ENCODE measurements around the gene GDE1. TPM values are rescaled to one million over a fixed set of nuclear protein-coding genes. Genes with fewer than 3 reads are reported as not detected.

Gene GDE1
- total RNA-seq (10 to 100 TPM; 27.8 to 80.0 (median 37.9) TPM), polyA plus RNA-seq (10 to 100 TPM; 35.8 to 59.1 (median 41.7) TPM)
- long read RNA-seq, donor 1, transcript GDE1-201 (6 exons, 2,958 nt): major isoform, 10 of 13 reads
- long read RNA-seq, donor 1, partial matches to known transcripts: 0 of 13 reads
- long read RNA-seq, donor 1, other reads (novel, unspliced or antisense): 0 of 13 reads
- long read RNA-seq, donor 2, transcript GDE1-201 (6 exons, 2,958 nt): major isoform, 11 of 13 reads
- long read RNA-seq, donor 2, partial matches to known transcripts: 0 of 13 reads
- long read RNA-seq, donor 2, other reads (novel, unspliced or antisense): 0 of 13 reads
- long read RNA-seq, donor 3, partial matches to known transcripts: 0 of 7 reads
- long read RNA-seq, donor 3, other reads (novel, unspliced or antisense): 0 of 7 reads
- long read RNA-seq, donor 4: 0 reads
- long read RNA-seq, donor 5, transcript GDE1-201 (6 exons, 2,958 nt): major isoform, 9 of 9 reads
- long read RNA-seq, donor 5, partial matches to known transcripts: 0 of 9 reads
- long read RNA-seq, donor 5, other reads (novel, unspliced or antisense): 0 of 9 reads
- long read RNA-seq, donor 6, transcript GDE1-203 (6 exons, 2,238 nt): minor isoform, 8 of 31 reads
- long read RNA-seq, donor 6, transcript GDE1-201 (6 exons, 2,958 nt): major isoform, 22 of 31 reads
- long read RNA-seq, donor 6, partial matches to known transcripts: 0 of 31 reads
- long read RNA-seq, donor 6, other reads (novel, unspliced or antisense): 0 of 31 reads
- long read RNA-seq, donor 7, transcript GDE1-201 (6 exons, 2,958 nt): major isoform, 7 of 12 reads
- long read RNA-seq, donor 7, partial matches to known transcripts: 0 of 12 reads
- long read RNA-seq, donor 7, other reads (novel, unspliced or antisense): 0 of 12 reads
- long read RNA-seq, donor 8, transcript GDE1-201 (6 exons, 2,958 nt): major isoform, 16 of 18 reads
- long read RNA-seq, donor 8, partial matches to known transcripts: 0 of 18 reads
- long read RNA-seq, donor 8, other reads (novel, unspliced or antisense): 0 of 18 reads
- long read RNA-seq, donor 9, transcript GDE1-201 (6 exons, 2,958 nt): major isoform, 11 of 15 reads
- long read RNA-seq, donor 9, partial matches to known transcripts: 0 of 15 reads
- long read RNA-seq, donor 9, other reads (novel, unspliced or antisense): 0 of 15 reads
- long read RNA-seq, donor 10, transcript GDE1-201 (6 exons, 2,958 nt): major isoform, 11 of 14 reads
- long read RNA-seq, donor 10, partial matches to known transcripts: 0 of 14 reads
- long read RNA-seq, donor 10, other reads (novel, unspliced or antisense): 0 of 14 reads

GRCh38 chr16:19521471-19522396, at the start of gene GDE1:
TSS of gene GDE1 (minus strand) at chr16:19522098. CDS start at chr16:19521964, 134 bp downstream.
- Histone ChIP-seq H3K4me1 (peaks cover 28 to 84% (median 75%) of the 10 kb centered on the region in 4 donors), H3K27me3 (no peaks in the 10 kb centered on the region), H3K36me3 (peaks cover 0 to 7% (median 4%) of the 10 kb centered on the region in 4 donors), H3K4me3 (peak within 1 kb of the TSS; percentile 76 to 94 (median 82)), H3K27ac (peak within 1 kb of the TSS; percentile 90 to 99 (median 93)), H3K9me3 (no peaks in the 10 kb centered on the region)
- peak in 2 of 4 donors; percentile 34 to 69 for TF ChIP-seq POLR2A (IDR thresholded peaks at IDR 0.05)
- TF ChIP-seq EP300 (IDR thresholded peaks at IDR 0.05): no peak
- peak in 1 of 7 experiments; percentile 31 for TF ChIP-seq CTCF (IDR thresholded peaks at IDR 0.05)
- TF ChIP-seq POLR2AphosphoS5 (IDR thresholded peaks at IDR 0.05): peak; percentile 62 to 95 (median 93)
- intact Hi-C loops (cut with DNase I; ENCODE audit: low total_unique reads): no loop called here
- 0% methylated on average over 58 to 62 of the region's 62 CpGs for WGBS, 5 donors
- peak; percentile 96 to 97 for DNase-seq

- H3K4me3 ChIP-seq: no peak overlapping the region
- H3K9me3 ChIP-seq: peaks cover 0 to 6% (median 0%) of the 10 kb centered on the region in 4 donors
- intact Hi-C loops (cut with DNase I; ENCODE audit: low total_unique reads): no loop called here
- 83 to 93% (median 87%) methylated on average over 8 of the region's 8 CpGs for WGBS, 5 donors
- no peak for TF ChIP-seq POLR2AphosphoS5 (IDR thresholded peaks at IDR 0.05)
- TF ChIP-seq POLR2A (IDR thresholded peaks at IDR 0.05): no peak
- no peak for TF ChIP-seq CTCF (IDR thresholded peaks at IDR 0.05)
- no peaks in the 10 kb centered on the region for H3K4me1 ChIP-seq
- no peak overlapping the region for H3K27ac ChIP-seq
- peaks cover 38 to 94% (median 83%) of the 10 kb centered on the region in 4 donors for H3K36me3 ChIP-seq
- DNase-seq: no peak
- no peaks in the 10 kb centered on the region for H3K27me3 ChIP-seq
Observed at GRCh38 chr16:19567560-19567959, 45.7 kb upstream of the GDE1 start.

GRCh38 chr16:19566362-19566761, 44.5 kb upstream of the GDE1 start:
- Histone ChIP-seq H3K9me3 (peaks cover 0 to 6% (median 0%) of the 10 kb centered on the region in 4 donors), H3K36me3 (peaks cover 35 to 82% (median 71%) of the 10 kb centered on the region in 4 donors), H3K4me1 (no peaks in the 10 kb centered on the region), H3K4me3 (no peak overlapping the region), H3K27me3 (no peaks in the 10 kb centered on the region), H3K27ac (no peak overlapping the region)
- no peak for TF ChIP-seq CTCF (IDR thresholded peaks at IDR 0.05)
- no peak for TF ChIP-seq POLR2AphosphoS5 (IDR thresholded peaks at IDR 0.05)
- TF ChIP-seq EP300 (IDR thresholded peaks at IDR 0.05): no peak
- TF ChIP-seq POLR2A (IDR thresholded peaks at IDR 0.05): no peak
- 92 to 100% (median 96%) methylated on average over 3 of the region's 3 CpGs for WGBS, 5 donors
- intact Hi-C loops (cut with DNase I; ENCODE audit: low total_unique reads): no loop called here
- DNase-seq: no peak
